ENCODE measurements around the gene TKFC.

GRCh38 chr11:61364012-61364675, 31.1 kb downstream of the TKFC start:
- no peak for TF ChIP-seq CTCF (conservative IDR thresholded peaks at IDR 0.05; ENCODE audit: low read length)
- TF ChIP-seq EZH2phosphoT487 (IDR thresholded peaks at IDR 0.05; ENCODE audit: borderline replicate concordance) = no peak

All from Loucy (cell line).